ENCODE data around the gene APOBEC3G.

APOBEC3G gene

DNA sequence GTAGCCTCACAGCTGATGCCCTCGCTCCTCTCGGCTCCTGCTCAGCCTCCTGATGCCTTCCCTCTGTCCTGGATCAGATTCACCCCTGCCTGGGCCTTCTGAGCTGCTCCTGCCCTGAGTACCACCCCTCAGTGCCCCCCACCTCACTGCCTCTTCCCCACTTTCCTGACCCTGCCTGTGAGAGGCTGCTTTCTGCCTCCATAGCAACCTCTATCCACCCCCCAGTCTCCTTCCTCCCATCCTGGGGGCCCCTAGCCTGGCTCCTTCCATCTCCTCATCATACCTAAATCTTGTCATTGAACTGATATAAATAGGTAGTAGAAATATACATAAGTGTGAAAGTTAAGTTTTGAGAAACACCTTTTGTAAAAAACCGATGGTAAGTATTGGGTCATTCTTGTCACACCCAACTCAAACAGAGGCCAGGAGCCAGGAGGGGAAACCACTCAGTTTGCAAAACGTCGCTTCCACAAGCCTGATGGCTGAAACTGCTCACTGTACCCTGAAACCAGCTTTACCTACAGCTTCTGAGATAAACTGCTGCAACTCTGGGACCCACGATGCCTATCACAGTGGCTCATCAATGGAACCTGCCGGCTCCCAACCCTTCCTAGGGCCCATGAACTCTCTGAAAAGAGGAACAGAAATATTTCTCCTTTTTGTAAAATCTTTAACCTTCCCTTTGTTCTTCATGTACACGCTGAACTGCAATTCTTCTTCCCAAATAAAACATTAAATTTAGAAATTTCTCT, 15.2 kb downstream of the APOBEC3G start:
- DNase-seq, result no peak

DNA sequence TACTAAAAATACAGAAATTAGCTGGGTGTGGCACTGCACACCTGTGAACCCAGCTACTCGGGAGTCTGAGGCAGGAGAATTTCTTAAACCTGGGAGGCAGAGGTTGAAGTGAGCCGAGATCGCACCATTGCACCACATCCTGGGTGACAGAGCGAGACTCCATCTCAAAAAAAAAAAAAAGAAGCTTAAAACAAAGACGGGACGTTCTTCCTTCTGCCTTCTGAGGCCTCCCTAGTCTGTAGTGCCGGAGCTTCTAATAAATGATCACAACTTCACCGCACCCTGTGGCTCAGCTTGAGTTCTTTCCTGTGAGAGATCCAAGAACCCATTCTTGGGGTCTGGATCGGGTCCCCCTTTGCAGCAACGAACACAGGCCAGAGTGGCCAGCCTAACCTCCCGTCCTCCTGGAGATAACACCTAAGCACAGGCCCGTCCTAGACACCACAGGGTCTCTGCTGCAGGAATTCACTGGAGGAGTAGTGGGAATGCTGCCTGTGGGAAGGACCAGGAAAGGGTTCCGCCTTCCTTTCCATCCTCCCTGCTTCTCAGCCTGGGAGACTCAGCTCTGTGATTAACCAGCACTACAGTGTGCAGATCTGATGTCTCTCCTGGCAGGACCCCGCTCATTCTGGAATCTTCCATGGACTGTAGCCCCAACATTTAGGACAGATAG, 17.8 kb downstream of the APOBEC3G start:
- peak; percentile 30 for DNase-seq

DNA sequence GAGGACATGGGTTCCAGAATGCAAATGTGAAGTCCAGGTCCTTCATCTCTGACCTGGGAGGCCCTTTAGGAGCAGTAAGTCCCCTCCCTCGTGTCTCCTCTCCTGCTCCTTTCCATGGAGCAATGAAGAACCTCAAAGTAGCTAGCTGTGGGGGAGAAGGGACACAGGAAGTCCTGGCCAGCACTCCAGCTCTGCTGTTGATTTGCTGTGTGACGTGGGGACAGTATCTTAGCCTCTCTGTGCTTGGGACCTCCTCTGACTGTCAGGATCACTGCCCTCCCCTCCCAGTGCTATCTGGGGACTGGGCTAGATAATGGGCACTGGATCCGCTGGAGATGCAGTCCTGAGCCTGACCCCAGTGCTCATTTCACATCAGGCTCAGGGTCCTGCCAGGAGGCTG, 18.9 kb downstream of the APOBEC3G start:
- DNase-seq, result no peak

DNA sequence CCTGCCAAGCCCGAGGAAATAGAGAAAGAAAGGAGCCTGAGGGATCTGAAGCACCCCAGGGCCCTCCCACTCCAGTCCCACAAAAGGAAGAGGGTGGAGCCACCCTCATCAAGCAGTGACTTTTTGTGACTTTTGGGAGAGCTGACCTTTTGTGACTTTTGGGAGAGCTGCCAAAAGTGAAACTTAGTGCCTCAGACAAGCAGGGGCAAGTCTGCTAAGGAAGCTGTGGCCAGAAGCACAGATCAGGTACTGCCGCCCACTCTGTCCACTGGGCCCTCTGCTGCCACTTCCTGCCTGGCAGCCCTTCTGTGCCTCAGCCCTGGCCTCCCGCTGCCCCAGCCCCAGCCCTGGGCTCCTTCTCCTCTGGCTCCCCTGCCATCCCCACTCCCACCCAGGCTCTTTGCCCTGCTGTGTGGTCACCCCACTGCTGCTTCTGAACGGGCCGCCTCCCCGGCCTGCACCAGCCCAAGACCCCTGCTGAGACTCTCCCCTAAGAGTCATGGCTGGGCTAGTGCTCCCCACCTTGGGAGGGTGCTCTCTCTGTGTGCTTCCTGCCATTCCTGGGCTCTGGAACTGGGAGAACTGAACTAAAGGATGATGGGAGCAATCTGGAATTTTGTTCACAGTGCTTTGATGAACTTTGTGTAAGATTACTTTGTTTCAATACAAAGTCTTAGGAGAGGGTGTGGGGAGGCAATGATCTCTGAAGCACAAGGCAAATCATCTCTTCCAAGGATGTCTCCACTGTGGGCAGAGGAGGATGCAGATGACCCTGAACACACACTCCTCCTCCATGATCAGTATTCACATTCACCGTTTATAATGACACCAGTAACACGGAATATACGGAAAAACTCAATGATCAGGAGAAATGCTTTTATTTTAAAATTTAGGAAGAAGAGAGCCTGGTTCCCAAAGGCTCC, 20.3 kb downstream of the APOBEC3G start, which contains the start of gene APOBEC3H:
TSS of gene APOBEC3H (plus strand) at position 147 of the 923 bp plus-strand sequence. CDS start 3,035 bp downstream, outside the sequence.
- DNase-seq, result no peak

DNA sequence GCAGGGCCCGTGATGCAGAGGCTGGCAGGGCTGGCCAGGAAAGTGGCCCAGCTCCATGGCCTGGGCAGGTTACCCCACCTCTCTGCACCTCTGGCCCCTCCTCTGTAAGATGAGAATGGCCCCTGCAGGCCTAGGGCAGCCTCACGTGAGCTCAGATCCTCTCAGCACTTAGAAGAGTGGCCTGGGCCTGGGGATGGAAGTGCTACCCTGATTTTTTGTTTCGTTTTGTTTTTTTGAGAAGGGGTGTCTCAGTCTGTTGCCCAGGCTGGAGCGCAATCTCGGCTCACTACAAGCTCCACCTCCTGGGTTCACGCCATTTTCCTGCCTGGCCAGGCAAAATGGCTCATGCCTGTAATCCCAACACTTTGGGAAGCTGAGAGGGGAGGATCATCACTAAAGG, 21.0 kb downstream of the APOBEC3G start:
- no peak for DNase-seq

DNA sequence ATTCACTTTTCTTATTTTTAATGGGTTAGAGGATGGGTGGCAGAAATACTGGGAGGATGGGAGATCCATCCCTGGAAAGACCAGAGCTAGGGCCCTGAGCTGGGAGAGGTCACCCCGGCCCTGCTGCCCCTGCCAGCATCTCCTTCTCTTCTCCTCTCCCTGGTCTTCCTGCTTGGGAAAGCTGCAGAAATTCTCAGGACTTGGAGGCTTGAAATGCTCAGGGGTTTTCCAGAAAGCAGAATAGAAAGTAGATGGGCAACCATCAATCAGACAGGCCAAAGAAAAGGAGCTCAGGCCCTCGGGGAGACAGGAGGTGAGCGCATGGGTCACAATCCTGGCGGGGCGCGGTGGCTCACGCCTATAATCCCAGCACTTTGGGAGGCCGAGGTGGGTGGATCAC, 21.5 kb downstream of the APOBEC3G start:
- DNase-seq, result no peak

DNA sequence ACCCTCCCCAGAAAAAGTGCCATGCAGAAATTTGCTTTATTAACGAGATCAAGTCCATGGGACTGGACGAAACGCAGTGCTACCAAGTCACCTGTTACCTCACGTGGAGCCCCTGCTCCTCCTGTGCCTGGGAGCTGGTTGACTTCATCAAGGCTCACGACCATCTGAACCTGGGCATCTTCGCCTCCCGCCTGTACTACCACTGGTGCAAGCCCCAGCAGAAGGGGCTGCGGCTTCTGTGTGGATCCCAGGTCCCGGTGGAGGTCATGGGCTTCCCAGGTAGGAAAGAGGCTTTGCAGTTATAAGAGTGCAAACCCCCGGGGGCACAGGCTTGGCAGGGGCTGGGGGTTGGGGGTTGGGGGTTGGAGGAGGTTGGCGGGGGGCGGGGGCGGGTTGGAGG, 24.2 kb downstream of the APOBEC3G start:
- no peak for DNase-seq

DNA sequence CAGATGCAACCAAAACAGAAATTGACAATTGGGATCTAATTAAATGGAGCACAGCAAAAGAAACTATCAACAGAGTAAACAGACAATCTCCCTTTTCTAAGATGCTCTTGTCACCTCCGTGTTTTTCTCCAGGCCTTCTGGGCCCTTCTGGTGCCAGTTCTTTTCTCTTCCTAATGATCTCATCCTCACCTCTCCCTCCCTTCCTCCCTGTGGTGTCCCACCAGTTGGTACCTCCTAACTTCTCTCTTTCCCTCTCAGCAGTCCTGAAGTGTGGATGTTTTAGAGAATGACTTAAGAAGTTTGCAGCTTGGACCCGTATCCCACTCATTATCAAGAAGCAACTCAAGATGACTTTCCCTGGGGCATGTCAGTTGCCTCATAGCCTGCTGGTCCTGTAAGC, 26.4 kb downstream of the APOBEC3G start:
- no peak for DNase-seq

DNA sequence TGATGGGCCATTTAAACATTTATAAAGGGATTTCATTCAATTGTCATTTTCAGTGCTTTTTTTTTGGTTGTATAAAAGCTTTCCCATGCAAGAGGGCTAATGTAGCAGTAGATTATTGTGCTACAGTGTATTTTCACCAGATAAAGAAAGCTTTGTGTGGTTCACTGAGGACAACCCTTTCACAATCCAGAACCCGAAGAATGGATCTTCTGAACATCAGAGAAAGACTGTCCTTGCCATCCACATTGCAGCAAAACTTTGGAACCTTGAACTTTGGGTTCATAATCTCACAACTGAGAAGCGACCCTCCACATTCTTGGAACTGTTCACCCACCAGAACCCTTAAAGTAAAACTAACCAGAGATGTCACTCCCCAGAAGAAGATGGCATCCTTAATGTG, 29.3 kb downstream of the APOBEC3G start:
- DNase-seq, result no peak

DNA sequence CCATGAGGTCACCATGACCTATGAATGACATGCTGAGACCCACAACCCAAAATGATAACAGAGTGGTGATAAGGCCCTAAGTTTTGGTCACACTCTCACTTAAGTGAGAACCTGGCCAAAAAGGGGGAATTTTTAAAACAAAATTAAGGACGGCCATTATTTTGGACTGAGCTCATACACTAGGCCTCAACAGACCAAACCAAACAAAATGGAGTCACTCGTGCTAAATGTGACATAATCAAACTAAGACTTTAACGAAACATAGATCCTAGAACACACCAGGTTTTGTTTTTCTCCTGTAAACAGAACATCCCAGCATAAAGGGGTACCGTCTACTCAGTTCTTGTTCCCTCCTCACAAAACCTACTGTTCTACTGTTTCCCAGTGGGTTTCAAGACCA, 31.4 kb downstream of the APOBEC3G start:
- no peak for DNase-seq

DNA sequence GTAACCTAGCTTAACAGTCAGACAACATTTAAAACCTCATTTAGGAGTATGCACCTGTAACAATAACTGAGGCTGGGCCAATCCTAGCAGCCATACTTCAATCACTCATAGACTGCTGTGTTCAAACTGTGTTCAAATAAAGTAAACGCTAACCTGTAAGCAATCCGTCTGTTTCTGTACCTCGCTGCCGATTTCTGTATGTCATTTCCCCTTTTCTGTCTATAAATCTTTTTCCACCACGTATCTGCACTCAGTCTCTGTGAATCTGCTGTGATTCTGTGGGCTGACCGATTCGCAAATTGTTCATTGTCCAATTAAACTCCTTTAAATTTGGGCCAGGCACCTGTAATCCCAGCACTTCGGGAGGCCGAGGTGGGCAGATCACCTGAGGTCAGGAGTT, 32.3 kb downstream of the APOBEC3G start:
- no peak for DNase-seq

DNA sequence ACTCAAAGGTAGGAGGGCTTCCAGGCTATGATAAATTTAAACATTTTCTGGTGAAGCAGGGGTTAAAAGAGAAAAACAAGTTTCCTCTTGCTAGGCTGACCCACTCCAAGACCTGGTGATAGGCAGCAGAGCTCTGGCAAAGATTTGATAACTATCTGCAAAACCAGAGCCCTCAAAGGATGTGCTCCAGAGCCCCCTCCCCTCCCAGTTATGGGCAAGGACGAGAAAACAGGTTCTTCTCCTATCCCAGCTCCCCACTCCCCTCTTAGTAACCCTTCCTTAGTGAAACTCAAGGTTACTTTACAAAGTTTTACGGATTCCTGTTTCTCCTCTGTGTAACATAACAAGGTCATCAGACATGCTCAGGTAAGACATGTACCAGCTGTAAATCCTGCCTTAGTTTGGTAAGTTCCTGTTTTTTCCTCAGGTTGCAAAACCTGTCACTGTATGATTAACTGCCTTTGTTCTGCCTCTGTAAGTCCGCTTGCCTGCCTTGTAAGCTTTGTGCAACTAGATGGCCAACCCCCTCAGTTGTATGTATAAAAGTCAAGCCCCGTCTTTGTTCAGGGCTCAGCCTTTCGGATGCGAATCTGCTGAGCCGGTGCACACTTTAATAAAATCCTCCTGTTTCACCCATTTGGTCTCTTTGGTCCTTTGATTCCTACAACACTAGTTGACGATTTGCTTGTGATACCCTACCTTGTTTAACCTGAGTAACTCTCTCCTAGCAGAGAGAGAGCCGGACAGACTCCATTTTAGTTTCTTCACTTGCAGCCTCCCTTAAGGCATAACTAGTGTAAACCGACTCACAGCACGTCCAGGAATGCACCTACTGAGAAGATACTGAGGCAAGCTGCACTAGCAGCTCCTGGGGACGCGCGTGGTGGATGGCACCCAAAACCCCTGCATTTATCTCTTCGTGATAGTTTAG, 33.8 kb downstream of the APOBEC3G start:
- no peak for DNase-seq

DNA sequence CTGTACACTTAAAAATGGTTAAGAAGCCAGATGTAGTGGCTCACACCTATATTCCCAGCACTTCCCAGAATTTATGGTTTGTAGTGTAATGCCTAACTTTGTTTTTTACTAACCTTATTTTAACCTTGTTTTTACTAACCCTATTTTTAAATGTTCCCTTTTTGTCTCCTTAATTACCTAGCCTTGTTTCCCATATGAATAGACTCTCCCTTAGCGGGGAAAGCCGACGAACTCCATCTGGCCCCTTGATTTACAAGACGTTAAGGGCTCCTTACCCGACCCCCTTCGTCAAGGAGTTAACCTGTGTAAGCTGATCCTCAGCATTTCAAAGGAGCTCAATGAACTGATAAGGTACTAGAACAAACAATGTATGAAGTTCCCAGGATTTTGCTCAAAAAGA, 37.0 kb downstream of the APOBEC3G start:
- DNase-seq, result no peak

DNA sequence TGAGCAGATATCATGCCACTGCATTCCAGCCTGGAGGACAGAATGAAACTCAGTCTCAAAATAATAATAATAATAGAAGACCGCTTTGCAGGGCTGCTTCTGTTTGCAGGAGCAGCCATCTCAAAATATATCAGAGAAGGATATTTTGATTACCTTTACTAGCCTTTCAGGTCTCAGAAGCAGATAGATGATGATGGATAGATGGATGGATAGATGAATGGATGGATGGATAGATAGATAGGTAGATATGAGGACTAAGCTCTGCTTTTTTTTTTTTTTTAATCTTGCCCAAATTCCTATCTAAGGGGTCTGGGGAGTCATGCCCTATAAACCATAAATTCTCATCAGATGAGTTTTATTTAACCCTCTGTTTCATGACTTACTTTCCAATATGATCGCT, 38.5 kb downstream of the APOBEC3G start:
- no peak for DNase-seq

DNA sequence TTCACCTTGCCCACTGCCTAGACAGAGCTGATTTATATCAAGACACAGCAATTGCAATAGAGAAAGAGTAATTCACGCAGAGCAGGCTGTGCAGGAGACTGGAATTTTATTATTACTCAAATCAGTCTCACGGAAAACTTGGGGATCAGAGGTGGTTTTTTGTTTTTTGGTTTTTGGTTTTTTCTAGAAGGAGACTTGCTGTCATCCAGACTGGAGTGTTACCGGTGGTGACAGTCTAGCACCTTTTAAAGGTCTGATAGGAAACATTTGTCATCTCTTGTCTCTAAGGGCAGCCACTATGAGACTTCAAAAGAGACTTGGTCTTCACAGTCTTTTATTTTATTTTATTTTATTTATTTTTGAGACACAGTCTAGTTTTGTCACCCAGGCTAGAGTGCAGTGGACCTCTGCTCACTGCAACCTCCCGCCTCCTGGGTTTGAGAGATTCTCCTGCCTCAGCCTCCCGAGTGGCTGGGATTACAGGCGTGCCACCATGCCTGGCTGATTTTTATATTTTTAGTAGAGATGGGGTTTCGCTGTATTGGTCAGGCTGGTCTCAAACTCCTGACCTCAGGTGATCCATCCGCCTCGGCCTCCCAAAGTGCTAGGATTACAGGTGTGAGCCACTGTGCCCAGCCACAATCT, 39.0 kb downstream of the APOBEC3G start:
- no peak for DNase-seq

DNA sequence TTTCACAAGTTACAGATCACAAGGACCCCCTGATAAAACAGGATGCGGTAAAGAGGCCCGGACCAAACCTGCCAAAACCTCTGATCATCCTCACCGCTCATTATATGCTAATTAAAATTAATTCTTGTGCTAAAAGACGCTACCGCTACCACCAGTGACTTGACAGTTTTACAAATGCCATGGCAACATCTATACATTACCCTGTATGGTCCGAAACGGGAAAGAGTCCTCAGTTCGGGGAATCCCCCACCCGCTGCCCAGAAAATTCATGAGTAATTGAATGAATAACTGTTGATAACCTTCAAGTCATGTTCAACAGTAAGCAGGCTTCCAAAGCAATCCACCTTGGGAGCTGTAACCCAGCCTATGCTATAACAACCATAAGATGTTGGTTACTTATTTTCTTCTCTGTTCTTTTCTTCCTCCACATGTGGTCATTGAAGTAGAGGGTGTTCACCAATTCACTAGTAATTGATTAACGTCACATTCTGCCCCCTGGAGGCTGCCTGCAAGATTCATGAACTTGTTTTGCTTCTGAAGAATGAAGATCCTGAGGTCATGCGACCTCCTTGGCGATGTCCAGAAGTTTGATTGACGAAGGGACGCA, 40.6 kb downstream of the APOBEC3G start:
- DNase-seq, result peak; percentile 62

DNA sequence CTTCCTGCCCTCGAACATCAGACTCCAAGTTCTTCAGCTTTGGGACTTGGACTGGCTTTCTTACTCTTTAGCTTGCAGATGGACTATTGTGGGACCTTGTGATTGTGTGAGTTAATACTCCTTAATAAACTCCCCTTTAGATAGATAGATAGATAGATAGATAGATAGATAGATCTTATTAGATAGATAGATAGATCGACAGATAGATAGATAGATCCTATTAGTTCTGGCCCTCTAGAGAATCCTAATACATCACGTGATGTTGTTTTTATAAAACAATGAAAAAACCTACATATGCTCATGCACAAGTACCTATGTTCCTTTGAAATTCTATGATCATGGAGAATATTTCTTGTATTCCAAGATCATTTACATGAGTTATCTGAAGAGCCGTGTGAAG, 43.9 kb downstream of the APOBEC3G start:
- no peak for DNase-seq

DNA sequence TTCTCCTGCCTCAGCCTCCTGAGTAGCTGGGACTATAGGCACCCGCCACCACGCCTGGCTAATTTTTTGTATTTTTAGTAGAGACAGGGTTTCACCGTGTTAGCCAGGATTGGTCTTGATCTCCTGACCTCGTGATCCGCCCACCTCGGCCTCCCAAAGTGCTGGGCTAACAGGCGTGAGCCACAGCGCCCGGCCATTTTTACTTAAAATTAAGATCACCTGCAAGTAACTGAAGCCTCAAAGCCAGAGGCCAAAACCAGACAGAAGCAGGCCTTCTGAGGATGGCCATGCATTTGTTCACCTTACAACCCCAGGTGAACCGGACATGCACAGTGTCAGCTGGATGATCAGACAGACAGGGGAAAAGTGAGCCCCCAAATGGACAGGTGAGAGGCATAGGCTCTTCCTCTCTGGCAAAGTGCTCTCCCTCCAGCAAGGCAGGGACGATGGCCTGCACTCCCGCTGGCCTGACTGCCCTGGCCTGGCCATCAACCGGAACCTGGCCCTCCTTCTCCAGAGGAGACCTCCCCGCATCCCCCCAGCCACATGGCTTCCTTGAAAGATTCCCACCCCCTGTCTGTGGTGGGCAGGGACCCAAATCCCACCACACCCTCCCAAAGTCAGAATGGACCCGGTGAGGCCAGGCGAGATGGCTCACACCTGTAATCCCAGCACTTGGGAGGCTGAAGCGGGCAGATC, 45.8 kb downstream of the APOBEC3G start:
- DNase-seq, result no peak

DNA sequence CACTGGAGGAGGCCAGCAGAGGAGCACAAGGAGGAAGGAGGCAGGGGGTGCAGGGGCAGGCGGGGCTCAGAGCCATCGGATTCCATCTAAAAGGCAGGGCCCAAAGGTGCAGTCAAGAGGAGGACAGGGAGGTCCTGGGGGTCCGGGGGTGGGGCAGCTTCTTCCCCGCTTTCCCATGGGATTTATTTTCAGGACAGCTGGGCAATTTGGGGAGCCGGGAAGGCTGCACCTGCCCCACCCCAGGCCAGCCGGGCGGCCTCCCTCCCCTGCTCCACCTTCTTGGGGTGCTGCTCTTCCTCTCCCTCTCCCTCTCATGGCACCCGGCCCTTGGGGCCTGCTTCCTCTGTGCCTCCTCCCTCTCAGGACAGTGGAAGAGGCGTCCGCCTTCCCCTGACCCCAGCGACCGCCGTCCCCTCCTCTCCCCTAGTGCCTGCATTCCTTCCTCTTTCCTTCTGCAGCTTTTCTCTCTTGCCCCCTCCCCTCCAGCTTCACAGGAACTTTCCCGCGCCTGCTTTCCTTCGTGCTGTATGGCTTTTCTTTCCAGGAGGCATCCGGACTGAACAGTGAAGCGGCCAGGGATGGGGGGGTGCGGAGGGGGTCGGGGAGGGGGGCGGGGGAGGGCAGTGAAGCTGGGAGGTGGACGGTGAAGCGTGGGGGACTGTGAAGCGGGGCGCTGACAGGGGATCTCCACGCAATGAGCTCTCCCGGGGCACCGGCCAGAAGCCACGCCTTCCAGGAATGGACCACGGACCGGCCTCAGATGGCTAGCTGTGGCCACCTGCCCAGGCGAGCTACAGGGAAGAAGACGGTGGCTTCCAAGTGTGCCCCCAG, 46.9 kb downstream of the APOBEC3G start:
- DNase-seq, result no peak

DNA sequence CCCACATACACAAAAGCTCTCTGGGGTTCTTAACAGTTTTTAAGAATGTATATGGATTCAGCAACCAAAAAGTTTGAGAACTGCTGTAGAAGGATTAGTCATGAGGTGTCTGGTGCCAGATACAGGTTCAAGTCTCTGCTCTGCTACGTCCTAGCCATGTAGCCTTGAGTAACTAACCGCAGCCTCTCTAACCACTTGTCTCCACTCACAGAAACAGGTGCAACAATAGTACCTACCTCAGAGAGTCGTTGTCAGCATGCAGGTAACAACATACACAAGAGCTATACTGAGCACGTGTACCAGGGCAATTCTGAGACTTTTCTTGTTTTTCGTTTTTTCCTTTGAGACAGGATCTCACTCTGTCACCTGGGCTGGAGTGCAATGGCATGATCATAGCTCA, 48.5 kb downstream of the APOBEC3G start:
- no peak for DNase-seq

Data from activated effector memory CD4-positive, alpha-beta T cell treated with Interleukin-2 at 50 U/mL for 16 hours (primary cell).